GM18520 (cell line): ENCODE measurements around the gene EFCAB11.

ENCODE experiments used
- ATAC-seq: cut with Tn5 transposase; IDR thresholded peaks from one replicate; pipeline ENCODE4 v1.9.1; 2021; ENCODE audit not compliant: unreplicated experiment

Gene EFCAB11

DNA sequence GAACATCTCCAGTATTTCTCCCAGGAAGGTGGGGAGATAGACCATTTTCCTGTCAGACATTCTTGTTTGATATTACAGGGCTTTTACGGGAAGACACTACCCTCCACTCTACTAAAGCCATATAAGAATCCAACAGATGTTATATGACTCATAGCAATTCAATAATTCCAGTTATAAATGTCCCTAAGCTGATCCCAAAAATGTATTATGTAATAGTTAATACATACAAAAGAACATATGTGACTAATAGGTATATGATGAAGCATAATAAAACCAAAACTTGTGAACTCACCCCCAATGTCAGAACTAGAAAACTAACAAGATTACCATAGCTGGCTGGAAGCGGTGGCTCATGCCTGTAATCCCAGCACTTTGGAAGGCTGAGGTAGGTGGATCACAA lies 84.2 kb downstream of the EFCAB11 start:
- no peak for ATAC-seq

DNA sequence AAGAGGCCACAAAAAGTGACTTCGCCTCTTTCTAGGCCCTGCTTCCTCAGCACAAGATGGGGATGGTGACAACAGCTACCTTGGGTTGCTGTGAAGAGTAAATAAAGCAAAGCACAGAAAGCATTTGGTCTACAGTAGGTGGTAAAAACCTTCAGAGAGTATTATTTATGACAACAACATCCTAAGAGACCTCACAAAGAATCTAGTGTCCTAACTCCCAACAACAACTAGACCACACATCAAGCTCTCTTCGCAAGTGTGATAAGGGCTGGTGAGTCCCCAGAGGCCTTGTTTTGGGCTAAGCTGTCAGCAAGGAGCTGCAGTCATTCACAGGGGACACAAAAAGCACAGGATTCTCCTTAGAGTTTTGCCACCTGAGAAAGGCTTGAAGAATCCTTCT lies 84.9 kb downstream of the EFCAB11 start:
- no peak for ATAC-seq

DNA sequence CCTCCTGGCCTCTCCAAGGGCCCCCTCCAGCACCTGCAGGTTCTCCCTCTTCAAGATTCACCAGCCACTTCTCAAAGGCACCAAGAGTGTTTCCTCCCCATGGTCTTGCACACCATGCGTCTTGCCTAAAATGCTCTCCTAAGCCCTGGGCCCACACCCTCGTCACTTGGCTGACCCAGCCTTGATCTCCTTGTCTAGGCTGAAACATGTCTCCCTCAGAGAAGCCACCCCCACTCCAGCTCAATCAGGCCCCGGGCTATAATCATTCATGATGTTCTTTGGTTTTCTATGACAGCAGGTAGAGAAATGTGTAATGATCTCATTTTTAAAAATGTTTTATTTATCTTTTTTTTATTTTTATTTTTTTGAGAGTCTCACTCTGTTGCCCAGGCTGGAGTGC lies 88.1 kb downstream of the EFCAB11 start:
- no peak for ATAC-seq

DNA sequence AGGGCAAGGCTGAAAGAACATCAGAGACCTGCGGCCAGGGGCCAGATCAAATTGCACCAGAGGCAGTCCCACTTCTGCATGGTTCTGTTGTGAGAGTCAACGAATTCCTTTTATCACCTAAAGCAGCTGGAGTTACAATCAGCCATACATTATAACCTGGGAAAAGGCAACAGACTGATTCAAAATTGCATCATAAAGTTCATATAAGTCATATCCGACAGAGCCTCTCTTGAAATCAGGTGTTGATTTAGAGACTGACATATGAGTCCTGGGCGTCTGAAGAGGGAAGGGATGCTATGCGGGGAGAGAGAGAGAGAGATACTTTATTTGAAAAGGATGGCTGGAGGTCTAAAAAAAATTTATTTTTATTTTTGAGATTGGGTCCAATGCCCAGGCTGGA lies 89.4 kb downstream of the EFCAB11 start:
- no peak for ATAC-seq

DNA sequence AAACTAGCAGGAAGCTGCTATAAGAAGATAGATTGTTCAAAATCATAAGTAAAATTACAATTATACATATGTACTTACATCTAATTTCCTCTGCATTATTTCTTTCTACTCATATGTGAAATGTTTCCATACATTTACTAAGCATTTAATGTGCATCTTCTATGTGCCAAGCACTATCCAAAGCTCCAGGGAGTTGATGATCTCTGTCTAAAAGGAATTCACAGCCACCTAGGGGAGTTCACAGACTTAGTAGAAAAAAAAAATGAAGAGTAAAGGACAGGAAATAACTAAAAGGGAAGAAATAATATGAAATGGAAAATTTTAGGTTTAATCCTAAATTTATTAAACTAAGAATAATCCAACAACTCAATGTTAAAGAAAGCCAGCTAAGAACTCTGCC lies 91.7 kb downstream of the EFCAB11 start:
- no peak for ATAC-seq

DNA sequence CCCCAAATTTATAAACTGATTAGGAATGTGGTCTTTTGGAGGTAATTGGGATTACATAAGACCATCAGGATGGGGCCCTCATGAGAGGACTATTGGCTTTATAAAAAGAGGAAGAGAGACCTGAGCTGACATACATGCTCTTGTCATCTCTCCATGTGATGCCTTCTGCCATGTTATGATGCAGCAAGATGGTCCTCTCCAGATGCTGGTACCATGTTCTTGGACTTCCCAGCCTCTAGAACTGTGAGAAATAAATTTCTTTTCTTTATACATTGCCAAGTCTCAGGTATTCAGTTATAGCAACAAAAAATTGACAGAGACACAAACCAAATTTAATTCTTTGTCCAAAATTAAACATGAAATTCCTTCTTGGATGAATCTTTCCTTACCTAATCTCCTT lies 92.9 kb downstream of the EFCAB11 start:
- no peak for ATAC-seq

DNA sequence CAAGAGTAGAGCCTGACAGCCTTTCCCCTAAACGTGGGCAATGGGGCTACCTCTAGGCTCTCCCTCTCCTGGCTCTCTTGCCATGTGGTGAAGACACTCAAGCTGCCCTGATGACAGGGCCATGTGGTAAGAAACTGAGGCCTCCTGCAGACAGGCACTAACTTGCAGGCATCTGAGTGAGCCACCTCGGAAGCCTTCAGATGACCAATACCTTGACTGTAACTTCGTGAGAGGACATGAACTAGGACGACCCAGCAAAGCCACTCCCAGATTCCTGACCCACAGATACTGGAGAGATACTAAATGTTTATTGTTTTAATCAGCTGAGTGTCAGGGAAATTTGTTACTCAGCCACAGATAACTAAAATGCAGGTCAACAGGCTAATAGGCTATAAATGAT lies 96.4 kb downstream of the EFCAB11 start:
- no peak for ATAC-seq

DNA sequence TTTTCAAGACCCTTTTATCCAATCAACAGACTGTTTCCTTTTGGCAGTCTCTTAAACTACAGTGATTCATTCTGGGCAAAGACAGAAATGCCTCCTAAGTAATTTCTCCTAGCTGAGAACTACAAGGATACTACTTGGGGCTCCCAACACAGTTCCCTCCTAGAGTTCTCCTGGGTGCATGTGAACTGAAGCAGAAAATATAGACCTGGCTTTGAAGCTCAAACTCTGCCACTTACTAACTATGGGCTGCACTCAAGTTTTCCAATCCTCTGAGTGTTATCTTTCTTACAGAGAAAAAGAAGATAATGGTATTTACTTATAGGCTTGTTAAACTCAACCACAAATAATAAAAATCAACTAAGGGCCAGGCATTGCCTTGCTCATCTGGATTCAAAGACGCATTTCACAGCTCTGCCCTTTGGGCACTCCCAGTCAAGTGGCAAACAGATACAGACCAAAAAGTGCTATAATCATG lies 97.6 kb downstream of the EFCAB11 start:
- no peak for ATAC-seq

DNA sequence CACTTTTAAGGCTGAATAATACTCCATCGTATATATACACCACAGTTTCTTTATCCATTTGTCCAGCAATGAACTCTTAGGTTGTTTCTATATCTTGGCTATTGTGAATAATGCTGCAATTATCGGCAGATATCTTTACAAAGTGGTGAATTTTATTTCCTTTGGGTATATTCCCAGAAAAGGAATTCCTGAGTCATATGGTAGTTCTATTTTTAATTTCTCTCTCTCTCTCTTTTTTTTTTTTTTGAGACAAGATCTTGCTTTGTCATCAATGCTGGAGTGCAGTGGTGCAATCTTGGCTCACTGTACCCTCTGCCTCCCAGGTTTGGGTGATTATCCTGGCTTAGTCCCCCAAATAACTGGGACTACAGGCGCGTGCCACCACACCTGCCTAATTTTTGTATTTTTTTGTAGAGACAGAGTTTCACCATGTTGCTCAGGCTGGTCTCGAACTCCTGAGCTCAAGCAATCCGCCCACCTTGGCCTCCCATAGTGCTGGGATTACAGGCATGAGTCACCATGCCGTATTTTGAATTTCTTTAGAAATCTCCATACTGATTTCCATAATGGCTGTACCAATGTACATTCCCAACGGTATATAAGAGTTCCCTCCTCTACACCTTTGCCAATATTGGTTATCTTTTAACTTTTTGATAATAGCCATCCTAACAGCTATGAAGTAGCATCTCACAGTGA lies 98.4 kb downstream of the EFCAB11 start:
- ATAC-seq: no peak

DNA sequence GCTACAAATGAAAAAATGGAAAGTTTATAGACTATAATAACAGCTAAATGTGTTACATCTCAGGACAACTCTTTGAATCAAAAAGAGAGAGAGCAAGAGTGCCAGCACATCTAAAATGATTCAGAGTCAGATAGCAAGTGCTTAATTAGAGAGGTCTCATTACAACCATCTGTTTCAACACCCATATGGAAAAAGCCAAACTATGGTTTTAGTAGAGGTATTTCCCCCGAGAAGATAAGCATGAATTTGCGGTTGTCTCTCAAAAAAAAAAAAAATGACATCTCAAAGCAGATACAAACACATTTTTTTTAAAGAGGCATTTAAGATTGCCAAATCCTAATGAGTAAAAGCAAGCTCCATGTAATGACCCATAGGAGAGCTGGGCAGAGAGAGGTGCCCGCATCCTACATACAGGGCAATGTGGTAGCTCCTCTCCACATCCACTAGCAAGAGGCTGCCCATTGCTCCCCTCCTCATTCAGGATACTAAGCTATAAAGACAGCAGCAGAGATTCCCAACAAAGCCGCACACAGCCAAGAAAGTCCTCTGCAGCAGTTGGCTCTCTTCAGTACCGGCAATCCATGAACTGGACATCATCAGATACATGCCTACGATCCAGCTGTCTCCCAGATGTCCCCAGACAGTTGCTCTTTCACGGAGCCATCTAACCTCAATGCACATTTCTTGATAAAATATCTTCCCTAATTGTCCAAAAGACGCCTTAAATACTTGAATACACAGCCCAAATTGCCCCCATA lies 100.4 kb downstream of the EFCAB11 start:
- no peak for ATAC-seq

DNA sequence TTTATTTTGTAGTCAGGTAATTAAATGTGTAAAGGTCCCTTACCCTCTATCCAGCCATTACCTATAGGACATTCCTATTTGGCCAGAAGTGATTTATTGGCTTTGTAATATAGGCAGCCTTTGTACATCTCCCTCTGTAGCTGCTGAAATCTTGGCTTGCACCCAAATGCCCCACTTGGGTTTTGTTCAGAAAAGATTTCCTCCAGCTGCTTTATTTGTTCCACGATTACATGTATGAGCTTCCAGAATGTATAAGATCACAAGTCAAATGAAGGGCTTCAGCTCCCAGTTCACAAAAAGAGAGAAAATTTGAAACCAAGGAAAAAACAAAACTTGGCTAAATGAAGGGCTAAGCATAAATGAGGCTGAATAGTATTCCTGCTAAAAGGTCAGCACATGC lies 103.4 kb downstream of the EFCAB11 start:
- no peak for ATAC-seq

DNA sequence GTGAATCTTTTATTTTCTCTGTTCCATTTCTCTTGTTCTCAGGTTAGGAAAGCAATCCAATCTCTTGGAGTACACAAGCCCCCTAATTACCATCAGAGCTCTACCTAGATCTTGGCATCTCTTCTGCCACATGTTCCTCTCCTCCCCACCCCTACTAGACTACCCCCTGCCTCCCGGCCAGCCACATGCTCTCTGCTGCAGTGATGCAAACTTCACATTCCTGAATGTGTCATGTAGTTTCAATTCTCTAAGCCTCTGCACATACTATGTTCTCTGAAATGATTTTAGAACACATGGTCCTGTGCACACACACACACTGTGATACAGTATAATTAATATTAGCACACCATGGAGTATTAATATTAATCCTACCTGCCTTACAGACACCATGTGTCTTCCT lies 104.6 kb downstream of the EFCAB11 start:
- no peak for ATAC-seq

DNA sequence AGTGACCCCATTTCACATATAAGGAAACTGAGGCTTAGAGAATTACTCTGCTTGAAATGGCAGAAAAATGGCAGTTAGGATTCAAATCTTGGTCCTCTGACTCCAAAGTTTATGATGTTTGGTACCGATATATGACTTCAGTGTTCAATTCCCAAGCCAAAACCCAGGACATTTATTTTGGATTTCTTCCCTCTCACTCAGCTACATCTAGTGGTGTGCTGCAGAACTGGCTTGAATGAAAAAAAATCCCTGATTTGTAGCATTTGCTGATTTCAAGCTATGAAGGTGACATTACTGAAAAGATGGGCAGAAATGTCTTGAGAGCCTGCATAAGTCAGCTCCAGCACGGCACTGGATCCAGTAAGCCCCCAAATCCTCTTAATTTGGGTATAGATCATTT lies 106.4 kb downstream of the EFCAB11 start:
- no peak for ATAC-seq

DNA sequence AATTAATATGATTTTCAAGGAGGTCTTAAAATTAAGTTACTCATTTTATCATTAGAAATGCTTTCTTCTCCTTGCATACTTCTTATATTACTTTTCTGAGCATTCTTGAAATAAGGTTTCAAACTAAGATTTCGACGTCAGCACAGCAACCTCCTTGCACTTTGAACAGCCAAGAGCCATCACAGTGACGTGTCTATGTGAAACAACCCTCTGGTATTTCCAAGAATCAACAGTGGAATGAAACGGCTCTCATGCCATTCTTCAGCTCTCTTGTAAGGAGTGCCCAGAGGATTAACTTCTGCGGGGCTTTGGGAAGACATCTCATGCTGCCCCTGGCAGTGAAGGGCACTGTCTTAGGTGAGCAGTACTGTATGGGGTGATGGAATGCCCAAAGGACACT lies 109.2 kb downstream of the EFCAB11 start:
- ATAC-seq: no peak

DNA sequence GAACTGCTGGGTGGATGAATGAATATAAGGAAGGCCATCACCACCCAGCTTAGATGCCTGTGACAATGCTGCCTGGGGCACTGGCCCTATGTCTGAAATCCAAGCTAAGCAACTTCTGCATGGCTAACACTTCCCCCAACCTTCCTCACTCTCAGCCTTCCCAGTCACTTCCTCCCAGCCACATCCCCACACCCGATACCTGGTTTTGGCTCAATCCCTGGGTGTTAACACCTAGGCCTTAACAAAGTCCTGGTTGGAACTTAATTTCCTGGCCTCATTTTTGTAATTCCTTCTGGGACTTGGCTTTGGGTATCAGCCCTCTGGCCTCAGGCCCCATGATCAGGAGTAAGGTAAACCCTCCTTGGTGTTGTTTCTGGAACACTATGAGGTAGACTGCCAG lies 110.0 kb downstream of the EFCAB11 start:
- ATAC-seq: no peak

DNA sequence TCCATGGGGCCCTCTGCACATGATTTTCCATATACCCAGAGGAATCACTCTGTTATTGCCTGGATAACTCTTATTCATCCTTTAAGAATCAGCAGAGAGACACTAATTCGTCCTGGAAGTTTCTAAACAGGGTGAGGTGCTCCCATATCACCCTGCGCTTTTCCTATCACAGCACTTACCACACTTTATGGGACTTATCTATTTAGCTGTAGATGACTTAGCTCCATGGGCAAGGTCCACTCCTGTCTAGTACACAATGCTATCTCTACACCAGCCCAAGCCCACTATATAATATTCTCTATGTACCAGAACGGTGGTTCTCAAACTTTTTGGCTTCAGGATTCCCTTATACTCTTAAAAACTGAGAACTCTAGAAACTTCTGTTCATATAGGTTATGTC lies 111.7 kb downstream of the EFCAB11 start:
- ATAC-seq: no peak

DNA sequence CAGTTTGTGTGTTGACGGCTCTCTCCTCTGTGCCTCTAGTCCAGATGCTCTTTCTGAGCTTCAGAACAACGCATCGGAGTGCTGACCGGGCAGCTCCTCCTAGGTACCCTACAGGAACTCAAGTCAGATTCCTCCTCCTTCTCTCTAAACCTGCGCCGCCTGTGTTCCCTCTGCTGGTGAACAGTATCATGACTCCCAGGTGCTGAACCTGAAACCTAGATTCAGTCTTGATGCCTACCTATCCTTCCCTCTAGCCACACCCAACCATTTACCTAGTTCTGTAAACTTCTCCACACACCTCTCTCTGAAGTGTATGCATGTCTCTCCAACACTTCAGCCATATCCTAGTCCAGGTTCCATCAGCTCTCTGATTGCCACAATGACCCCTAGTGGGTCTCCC lies 112.7 kb downstream of the EFCAB11 start:
- ATAC-seq: no peak

DNA sequence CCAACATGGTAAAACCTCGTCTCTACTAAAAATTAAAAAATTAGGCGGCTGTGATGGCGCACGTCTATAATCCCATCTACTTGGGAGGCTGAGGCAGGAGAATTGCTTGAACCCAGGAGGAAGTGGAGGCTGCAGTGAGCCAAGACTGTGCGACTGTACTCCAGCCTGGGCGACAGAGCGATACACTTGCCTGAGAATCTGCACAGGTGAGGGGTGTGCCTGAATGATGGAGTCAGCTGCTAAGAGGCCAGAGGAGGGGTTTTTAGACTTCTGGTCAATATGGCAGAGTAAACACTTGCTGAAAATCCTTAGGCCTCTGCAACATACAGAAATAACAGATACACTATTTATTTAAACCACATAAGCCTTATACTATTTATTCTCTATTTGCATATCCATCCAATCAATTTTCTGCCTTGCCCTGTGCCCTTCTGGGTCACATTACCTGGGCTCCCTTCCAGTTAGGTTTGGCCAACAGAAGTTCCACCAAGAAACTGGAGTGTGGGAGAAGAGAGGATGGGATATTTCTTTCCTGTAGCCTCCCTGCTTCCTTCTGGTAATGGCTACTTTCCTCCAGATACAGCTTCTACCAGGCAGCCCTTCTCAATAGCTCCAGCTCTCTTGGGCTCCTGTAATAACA lies 117.6 kb downstream of the EFCAB11 start:
- no peak for ATAC-seq

DNA sequence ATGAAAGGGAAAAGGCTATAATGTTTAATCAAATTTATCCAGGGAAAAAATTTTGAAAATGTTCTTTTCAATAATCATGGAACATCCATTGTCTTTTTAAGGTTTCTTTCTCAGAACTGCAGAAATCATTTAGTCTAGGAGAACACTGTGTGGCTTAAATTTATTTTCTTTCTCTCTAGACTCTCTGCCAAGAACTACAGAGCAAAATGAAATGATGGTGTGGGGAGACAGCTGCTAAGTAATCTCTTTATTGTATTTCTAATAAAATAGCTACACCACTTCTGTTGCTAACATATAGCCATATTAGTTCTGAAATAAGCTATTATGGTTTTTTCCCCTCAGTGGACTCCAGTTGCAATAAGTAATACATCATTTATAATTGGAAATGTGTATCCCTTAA lies 120.9 kb downstream of the EFCAB11 start:
- no peak for ATAC-seq

DNA sequence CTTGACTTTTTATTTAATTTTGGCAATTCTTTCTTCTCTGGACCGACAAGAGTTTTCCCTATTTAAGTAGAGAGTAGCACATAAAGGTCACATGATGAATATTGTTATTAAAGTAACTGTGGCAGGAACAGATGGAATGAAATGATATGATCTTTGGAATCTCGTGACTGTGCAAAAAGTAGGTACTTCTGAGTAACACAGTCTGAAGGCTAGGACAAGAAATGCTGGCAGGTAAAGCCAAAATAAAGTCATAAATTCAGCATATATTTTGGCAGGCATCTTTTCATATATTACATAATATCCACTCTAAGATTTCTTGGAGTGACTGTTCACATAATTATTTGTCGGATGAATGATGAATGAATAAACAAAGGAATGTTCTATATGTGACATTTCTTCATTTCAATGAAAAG lies 121.4 kb downstream of the EFCAB11 start:
- no peak for ATAC-seq

DNA sequence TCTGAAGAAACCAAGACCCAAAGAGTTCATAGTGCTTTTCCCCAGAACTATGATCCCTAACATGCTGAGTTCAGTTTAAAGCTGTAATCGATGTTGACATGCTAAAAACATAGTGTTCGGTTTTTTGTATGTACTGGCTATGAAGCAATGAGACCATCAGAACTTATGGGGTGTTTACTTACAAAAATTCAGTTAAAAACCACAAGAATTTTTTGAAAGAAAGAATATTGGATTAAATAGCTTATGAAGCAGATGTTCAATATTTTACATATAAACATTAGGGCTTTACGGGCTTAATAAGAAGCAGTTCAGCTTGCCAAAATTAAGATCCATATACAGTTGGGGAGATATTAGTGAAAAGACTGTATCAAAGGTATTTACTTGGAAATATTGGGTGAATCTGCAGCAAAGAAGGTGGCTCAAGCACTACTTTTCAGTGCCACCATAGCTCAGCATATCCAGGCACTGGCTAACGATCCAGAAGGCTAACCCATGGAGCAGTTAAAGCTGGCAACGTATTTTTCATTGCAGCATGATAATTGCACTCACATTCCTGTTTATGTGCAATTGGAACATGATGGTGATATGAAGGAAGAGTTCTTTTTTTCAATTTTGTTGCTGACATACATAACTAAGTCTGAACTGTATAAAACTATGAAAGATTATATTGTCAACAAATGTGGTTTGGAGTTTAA lies 125.9 kb downstream of the EFCAB11 start:
- no peak for ATAC-seq

DNA sequence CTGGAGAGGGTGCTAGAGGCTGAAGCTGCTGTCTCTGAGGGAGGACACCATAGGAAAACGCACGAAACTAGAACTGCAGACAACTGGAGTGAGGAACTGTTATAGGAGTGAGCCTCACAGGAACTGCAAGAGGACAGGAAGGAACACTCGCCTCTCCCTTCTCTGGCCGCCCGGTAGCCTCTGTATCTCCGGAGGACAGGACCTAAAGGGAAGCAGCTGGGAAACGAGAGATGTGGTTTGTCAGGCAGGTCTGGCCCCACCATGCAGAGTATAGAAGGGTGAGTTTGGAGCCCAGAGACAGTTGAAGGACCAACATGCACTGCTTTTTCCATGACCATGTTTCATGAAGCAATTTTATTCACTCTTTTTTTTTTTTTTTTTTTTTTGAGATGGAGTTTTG lies 127.3 kb downstream of the EFCAB11 start:
- no peak for ATAC-seq
